GM21360 (cell line): Measurements from ENCODE around the gene NUDT22.

Experiments
- ATAC-seq: cut with Tn5 transposase; IDR thresholded peaks from one replicate; pipeline ENCODE4 v1.9.1; 2021; ENCODE audit warnings: mild to moderate bottlenecking, moderate library complexity; ENCODE audit not compliant: unreplicated experiment

NUDT22 gene

GRCh38 chr11:64226507-64227051 is 505 bp downstream of the NUDT22 start:
- no peak for ATAC-seq

- ATAC-seq = no peak
Measured at GRCh38 chr11:64227405-64227956, 1.4 kb downstream of the NUDT22 start.

- no peak for ATAC-seq
Measured at GRCh38 chr11:64229090-64229743, 3.1 kb downstream of the NUDT22 start.

GRCh38 chr11:64229744-64230170 is 3.7 kb downstream of the NUDT22 start:
- ATAC-seq = no peak

- peak; percentile 40 for ATAC-seq
Measured at GRCh38 chr11:64230171-64230984, 4.3 kb downstream of the NUDT22 start, which contains the start of gene DNAJC4. Gene DNAJC4 (plus strand): TSS chr11:64230548. CDS start chr11:64230855, 307 bp downstream.

GRCh38 chr11:64230985-64231365 is 4.9 kb downstream of the NUDT22 start:
- no peak for ATAC-seq

- no peak for ATAC-seq
Measured at GRCh38 chr11:64231546-64231945, 5.5 kb downstream of the NUDT22 start.

GRCh38 chr11:64232182-64232966 is 6.3 kb downstream of the NUDT22 start:
- no peak for ATAC-seq

GRCh38 chr11:64232967-64233315 is 6.9 kb downstream of the NUDT22 start:
- ATAC-seq = no peak

GRCh38 chr11:64233913-64234586 is 8.0 kb downstream of the NUDT22 start, which contains the start of gene VEGFB:
Gene VEGFB (plus strand): TSS chr11:64234584. CDS start chr11:64234834, 250 bp downstream.
- ATAC-seq = peak; percentile 38

- ATAC-seq = peak; percentile 22
Measured at GRCh38 chr11:64234647-64235379, 8.7 kb downstream of the NUDT22 start.

GRCh38 chr11:64235437-64236161 is 9.5 kb downstream of the NUDT22 start:
- ATAC-seq = no peak

- no peak for ATAC-seq
Measured at GRCh38 chr11:64237484-64237951, 11.4 kb downstream of the NUDT22 start.

- ATAC-seq = no peak
Measured at GRCh38 chr11:64238076-64238475, 12.0 kb downstream of the NUDT22 start.

GRCh38 chr11:64238999-64239398 is 12.9 kb downstream of the NUDT22 start:
- no peak for ATAC-seq

- ATAC-seq = no peak
Measured at GRCh38 chr11:64239662-64240434, 13.8 kb downstream of the NUDT22 start.

GRCh38 chr11:64240435-64241240 is 14.6 kb downstream of the NUDT22 start, which contains the start of gene FKBP2:
Gene FKBP2 (plus strand): TSS chr11:64241095. CDS start chr11:64242388, 1,293 bp downstream.
- peak; percentile 40 for ATAC-seq
